HG03439 (cell line): ENCODE data around the gene ANAPC2.

Experiments used
- ATAC-seq: cut with Tn5 transposase; IDR thresholded peaks from one replicate; pipeline ENCODE4 v1.9.1; 2021; ENCODE audit warnings: mild to moderate bottlenecking, moderate library complexity; ENCODE audit not compliant: unreplicated experiment

The ANAPC2 gene

DNA sequence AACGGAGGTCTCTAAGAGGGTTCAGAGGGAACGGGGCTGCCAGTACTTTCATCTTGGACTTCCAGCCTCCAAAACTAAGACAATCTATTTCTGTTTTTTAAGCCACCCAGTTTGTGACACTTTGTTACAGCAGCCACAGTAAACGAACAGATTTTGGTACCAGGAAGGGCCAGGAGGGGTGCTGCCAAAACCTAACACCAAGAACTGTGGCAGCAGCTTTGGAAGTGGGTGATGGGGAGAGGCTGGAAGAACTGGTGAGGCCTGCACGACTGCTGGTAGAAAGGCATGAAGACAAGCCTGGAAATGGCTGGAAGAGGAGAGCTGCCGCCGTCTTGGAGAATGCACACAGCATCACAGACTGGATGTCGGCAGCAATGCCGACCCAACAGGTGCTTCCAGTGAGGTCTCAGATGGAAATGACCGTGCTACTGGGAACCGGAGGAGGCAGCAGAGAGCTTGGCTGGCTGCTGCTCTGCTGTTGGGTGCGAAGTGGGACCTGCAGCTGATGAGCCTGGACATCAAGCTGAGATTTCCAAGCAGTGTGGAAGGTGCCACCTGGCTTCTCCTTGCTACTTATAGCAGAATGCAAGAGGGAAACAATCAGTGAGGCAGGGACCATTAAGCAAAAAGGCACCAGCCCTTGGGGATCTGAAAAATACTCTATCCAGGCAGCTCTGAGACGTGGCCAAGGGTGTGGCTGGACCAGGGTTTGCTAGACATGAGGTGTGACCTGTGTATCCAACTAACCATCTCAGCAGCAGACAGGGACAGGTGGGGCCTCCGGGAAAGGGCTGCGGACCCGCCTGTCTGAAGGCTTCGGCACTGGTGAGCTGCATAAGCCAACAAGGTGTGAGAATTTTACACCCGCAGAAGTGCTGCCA lies 11.8 kb downstream of the ANAPC2 start:
- no peak for ATAC-seq

DNA sequence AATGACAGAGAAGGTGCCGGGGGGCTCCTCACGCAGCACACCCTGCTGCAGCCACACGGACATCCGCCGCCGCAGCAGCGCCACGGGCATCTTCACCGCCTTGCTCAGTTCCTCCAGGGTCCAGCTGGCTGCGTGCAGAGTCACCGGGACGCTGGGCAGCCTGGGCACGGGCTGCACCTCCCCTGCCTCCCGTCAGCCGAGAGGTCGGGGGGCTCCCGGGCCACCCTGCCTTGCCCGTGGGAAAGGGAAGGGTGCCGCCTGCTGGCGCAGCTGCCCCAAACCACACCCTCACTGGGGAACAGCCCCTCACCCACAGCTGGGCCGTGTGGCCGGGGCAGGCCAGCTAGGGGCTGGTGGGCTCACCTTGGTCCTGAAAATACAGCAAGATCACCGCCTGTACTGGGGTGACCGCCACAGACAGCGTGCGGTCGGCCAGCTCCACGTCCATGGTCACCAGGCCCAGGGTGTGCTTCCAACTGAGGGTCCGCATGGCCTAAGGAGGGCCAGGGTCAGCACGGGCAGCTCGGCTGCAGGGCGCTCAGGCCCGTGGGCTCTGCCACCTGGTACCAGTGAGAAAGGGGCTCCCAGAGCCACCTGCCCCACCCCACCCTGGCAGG lies 12.9 kb downstream of the ANAPC2 start:
- no peak for ATAC-seq

DNA sequence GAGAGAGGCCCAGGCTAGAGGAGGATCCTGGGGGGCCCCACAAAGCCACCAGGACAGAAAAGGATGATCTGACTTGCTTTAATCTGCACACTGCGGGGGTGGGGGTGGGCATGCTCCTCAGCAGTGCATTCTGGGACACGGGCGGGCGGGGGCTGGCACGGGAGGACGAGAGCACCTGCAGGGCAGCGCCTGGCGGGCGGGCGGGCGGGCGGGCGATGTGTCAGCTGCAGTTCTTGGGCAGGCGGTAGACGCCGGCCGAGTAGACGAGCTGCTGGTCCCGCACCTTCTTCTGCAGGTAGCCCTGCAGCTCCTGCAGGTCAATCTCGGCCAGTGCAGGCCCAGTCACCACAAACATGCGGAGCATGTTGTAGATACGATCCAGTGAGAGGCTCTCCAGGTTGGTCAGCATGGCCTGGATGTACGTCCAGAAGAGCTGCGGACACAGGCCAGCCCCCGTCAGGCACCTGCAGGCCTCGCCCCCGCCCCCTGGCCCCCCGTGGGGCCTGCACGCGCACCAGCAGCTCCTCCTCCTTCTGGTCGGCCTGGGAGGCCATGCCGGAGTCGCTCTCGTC lies 13.6 kb downstream of the ANAPC2 start:
- ATAC-seq, result no peak

DNA sequence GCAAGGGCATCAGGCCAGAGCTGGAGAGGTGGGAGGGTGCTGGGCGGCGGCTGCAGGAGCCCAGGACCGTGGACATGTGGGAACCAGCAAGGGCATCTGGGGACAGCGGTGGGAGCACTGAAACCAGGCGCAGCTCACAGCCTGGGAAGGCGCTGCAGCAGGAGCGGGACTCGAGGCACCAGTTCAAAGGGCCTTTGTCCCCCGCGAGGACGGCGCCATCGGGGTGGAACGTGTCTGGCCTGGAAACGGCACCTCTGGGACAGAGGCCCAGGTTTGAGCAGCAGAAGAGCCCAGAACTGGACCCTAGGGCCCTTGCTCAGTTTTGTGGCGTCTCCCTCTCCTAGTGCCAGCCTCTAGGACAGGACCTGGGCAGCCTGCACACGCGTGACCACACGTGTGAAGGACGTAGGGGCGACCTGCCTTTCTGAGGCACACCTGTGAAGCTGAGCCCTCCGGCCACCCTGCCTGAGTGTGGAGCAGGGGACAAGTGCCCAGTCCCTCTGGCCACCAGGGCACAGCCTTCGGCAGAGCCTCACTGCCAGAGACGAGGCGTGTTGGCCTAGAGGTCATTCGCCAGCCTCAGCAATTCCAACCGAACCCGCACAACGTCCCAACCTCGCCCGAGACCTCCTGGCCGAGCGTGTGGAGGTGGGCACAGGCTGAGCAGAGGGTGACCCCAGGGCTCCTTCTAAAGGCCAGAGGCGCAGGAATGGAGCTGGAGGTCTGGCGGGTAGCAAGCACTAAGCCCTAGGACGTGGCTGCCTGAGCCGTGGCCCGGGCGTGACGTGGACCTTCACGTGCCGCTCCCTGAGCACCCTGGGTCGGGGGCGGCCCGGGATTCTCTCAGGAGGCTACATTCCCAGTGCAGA lies 14.3 kb downstream of the ANAPC2 start:
- no peak for ATAC-seq

DNA sequence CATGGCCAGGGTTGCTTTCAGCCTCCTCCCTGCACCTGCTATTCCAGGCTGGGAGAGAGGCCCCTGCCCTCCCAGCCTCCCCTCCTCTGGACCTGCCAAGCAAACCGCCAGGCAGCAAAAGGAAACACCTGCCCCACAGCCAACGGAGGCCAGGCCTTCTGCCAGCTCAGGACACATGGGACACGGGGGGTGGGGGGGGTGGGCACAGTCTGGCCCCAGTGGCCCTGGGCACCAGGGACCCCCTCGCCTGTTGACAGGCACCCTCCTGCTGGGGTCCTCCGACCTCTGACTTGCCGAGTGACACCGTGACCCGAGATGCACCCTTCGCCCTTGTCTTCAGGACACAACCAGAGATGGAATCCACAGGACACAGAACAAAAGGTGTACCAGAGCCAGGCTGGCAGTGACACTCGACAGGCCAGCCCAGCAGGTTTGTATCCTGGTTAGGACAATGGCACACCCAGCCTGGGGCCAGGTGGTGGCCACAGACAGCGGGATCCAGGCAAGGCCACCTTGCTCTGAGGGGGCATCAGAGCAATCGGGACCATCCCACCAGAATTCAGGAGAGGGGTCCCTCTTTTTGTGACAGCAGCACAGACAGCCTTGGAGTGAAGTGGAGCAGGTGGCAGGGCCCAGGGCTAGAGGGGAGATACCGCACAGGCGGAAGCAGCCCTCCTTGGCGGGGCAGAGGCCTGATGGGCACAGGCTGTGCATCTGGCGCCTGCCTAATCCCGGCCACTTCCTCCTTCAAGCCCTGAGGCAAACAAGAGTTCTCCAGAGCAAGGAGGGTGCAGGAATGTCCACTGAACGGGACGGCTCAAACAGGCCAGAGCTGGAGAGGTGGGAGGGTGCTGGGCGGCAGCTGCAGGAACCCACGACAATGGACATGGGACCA lies 15.2 kb downstream of the ANAPC2 start:
- ATAC-seq, result no peak

DNA sequence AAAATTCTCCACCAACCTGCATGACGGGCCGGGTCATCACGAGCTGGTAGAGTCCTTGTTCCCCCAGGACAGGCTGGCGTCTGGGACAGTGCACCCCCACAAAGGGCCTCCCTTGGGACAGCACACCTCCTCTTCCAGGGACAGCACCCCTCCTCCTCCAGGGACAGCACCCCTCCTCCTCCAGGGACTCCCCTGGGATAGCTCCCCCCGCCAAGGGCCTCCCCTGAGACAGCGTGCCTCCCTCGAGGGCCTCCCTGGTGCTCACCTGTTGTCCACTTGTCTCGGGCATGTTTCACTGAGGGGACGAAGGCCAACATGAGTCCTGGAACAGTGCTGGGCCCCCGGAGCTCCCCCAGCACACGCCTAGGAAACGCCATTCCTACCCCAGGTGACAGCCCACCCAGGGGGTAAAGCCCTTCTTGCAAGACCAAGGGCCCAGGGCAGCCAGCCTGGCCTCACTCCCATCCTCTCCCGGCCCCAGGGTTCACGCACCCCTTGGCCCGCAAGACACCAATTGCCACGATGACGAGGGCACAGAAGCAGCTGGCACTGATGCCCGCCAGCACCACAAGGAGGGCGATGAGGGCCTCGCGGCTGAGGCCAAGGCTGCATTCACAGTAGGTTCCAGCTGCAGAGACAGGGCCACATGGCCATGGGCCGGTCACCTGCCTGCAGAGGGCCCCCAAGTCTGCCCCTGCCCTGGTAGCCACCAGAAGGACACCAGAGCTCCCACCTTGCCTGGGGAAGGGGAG lies 17.0 kb downstream of the ANAPC2 start:
- no peak for ATAC-seq

DNA sequence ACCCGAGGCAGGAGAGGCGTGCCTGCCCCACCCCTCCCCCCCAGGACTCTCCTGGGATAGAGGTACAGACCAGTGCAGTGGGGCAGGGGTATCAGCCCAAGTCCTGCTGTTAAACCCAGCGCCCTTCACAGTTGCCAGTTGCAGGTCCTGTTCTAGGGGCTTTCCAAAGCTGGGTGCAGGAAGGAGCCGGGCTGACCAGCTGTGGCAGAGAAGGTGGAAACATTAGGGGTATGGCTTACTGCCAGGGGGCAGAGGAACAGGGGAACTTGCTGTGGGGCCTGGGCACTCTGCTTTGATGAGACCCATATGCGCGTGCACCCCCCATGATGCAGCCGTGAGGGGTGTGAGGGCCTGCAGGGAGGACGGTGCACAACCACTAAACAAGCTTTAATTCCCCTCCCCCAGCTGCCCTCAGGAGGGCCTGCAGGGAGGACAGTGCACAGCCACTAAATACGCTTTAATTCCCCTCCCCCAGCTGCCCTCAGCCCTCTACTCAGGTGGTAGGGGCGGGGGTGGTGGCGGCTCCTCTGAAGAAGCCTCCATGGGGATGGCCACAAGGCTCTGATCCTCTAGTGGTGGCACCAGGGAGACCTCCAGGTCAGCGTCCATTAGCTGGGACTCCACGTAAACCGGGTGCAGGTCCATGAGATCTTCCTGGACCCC lies 17.7 kb downstream of the ANAPC2 start:
- ATAC-seq, result no peak

DNA sequence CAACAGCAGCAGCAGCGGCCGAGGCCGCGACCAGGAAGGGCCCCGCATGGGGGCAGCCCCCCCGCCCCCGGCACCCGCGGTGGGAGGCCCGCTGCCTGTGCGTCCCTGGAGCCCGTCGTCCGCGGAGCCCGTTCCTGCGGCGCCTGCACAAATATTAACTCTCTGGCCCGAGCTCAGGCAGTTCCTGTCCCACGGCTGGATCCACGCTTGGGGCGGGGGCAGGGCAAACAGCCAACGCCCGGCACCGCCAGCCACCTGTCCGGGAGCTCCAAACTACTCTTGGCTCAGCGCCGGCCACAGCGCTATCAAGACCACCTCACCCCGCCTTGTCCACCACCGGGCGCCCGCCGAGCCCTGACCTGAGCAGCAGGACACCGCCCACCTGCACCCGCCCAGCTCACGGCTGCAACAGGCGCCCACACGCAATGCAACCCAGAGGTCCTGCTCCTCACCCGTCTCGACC lies 18.4 kb downstream of the ANAPC2 start, which contains the start of gene LRRC26:
Gene LRRC26, minus strand, starts transcription at position 156 of the 463 bp plus-strand sequence. Its CDS starts 108 bp downstream, at position 48.
- no peak for ATAC-seq

DNA sequence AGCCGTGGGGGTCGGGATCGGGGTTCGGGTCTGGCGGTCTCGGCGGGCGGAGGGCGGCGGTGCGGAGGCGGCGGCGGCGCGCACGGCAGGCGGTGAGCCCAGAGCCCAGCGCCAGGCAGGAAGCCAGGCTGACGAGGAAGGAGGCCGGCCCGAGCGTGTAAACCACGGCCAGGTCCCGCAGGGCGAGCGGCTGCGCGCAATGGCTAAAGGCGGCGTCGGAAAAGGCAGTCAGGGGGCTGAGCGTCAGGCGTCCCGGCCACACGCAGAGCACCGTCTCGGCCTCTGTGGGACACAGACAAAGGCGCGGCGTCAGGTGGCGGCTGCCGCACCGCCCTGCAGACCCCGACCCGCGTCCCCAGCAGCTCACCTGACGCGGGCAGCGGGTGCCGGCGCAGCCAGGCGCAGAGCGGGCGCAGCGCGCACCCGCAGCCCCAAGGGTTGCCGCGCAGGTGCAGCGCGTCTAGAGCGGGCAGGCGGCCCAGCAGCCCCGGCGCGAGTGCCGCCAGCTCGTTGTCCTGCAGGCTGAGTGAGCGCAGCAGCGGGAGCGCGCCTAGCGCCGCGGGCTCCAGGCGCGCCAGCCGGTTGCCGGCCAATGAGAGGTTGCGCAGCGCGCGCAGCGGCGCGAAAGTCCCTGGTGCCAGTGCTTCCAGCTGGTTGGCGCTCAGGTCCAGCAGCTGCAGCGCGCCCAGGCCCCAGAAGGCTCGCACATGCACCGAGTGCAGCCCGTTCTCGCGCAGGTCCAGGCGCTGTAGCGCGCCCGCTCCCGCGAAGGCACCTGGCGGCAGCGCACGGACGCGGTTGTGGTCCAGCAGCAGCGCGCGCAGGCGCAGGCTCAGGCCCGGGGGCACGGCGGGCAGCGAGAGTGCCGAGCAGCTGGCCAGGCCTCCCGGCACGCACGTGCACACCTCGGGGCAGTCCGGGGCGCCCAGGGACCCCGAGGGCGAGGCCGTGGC lies 19.2 kb downstream of the ANAPC2 start:
- ATAC-seq, result no peak

DNA sequence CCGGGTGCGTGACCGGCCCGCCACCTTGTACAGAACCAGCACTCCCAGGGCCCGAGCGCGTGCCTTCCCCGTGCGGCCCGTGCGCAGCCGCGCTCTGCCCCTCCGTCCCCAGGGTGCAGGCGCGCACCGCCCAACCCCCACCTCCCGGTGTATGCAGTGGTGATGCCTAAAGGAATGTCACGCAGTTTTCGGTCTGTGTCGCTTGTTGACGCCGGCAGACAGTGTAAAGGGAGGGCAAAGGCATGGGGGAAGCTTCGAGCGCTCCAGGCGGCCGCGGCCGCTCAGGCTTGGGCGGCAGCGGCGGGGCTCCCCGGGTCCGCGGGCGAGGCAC lies 19.8 kb downstream of the ANAPC2 start:
- no peak for ATAC-seq

DNA sequence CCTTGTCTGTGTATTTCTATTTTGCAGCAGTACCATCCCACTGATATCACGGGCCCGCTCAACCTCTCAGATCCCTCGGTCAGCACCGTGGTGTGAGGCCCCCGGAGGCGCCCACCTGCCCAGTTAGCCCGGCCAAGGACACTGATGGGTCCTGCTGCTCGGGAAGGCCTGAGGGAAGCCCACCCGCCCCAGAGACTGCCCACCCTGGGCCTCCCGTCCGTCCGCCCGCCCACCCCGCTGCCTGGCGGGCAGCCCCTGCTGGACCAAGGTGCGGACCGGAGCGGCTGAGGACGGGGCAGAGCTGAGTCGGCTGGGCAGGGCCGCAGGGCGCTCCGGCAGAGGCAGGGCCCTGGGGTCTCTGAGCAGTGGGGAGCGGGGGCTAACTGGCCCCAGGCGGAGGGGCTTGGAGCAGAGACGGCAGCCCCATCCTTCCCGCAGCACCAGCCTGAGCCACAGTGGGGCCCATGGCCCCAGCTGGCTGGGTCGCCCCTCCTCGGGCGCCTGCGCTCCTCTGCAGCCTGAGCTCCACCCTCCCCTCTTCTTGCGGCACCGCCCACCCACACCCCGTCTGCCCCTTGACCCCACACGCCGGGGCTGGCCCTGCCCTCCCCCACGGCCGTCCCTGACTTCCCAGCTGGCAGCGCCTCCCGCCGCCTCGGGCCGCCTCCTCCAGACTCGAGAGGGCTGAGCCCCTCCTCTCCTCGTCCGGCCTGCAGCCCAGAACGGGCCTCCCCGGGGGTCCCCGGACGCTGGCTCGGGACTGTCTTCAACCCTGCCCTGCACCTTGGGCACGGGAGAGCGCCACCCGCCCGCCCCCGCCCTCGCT lies 20.4 kb downstream of the ANAPC2 start:
- no peak for ATAC-seq

DNA sequence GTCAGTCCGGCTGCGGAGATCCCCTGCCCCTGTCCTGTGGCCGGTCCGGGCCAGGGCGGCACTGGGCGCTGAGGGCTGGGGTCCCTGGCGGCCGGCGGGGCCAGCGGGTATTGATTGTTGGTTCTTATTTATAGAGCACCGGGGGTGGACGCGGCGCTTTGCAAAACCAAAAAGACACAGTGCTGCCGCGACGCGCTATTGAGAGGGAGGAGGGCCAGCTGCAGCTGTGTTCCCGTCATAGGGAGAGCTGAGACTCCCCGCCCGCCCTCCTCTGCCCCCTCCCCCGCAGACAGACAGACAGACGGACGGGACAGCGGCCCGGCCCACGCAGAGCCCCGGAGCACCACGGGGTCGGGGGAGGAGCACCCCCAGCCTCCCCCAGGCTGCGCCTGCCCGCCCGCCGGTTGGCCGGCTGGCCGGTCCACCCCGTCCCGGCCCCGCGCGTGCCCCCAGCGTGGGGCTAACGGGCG lies 21.0 kb downstream of the ANAPC2 start:
- no peak for ATAC-seq

DNA sequence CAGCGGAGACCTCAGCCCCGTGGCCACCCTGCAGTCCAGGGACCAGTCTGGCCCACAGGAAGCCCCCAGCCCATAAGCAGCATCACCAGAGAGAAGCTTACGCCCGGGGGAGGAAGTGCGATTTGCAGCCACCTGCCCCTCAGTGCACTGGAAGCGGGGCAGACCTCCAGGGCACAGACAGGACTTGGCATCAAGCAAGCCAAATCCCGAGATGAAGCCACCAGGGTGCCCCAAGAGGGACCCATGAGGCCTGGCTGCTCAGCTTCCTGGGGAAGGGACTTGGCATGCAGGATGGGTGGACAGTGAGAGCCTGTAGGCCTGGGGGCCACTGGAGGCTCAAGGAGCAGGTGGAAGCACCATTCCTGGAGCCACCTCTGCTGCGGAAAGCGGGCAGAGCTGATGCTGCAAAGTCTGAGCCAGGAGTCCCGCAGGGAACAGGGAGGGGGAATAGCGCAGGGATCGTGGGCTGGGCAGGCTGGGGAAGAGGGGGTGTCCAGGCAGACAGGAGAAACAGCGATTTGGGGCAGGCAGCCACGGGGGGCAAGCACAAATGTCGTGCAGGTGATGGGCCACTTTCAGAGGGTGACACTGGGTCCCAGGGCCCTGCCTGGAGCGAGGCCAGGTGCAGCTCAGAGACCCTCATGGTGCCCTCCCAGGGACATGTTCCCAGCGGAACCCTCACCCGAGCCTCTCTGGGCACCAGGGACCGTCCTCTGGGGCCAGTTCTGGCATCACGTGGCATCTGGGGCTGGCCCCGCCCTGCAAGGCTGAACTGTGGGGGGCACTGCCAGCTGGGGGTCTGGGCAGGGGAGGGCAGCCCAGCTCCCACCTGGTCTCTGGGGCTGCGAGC lies 21.8 kb downstream of the ANAPC2 start:
- no peak for ATAC-seq

DNA sequence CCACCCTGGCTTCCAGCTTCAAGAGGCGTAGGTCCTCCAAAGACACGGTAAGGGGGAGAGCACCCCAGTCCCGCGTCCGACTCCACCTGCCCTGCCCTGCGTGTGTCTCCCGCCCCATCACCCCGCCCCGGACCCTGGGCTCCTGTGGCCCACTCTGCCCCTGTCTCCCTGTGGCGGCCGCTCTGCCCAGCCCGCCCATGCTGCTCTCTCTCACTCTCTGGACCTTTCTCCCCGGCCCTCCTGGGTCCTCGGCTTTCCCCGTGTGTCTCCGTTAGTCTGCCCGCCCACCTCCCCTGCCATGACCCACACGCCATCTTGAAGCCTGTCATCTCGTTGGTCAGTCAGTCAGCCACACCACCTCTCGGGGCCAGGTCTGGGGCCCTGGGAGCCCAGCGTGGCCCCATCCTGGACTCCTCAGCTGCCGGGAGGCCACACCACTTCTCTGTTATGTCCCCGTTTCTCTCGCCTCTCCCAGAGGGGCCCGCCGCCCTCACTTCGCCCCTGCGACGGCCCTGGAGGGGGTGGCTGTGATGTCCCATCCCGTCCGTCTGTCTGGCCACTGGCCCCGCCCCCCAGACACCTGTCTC lies 23.0 kb downstream of the ANAPC2 start:
- no peak for ATAC-seq
